GM12878 (cell line): ENCODE measurements around the gene NTM. TPM values are rescaled to one million over a fixed set of nuclear protein-coding genes. Genes with fewer than 3 reads are reported as not detected.

Experiments
- ATAC-seq: fragments of 200-7000 bp; cut with Tn5 transposase; 3 replicates; pipeline ENCODE4 v1.9.1; 2020; ENCODE audit warnings: mild to moderate bottlenecking, moderate library complexity
- BruUV-seq: library from RNA; stranded (reverse); fragments of 400-500 nt; replicated peaks from 2 replicates; lab custom pipeline; 2021; lab: Mats Ljungman, UMichigan
- CTCF ChIA-PET: fragments of 300-600 bp; sonication (Branson Sonifier 250); formaldehyde crosslinking; extraction: SDS; loops from one replicate; lab custom pipeline; 2021; ENCODE audit warnings: inconsistent platforms; lab: Yijun Ruan, JAX
- POLR2A ChIA-PET: fragments of 350-600 bp; formaldehyde crosslinking; extraction: SDS; loops from one replicate; lab custom pipeline; 2021; ENCODE audit warnings: inconsistent platforms; lab: Charles Lee
- RAD21 ChIA-PET: fragments of 300-600 bp; sonication (Branson Sonifier 250); formaldehyde crosslinking; loops from one replicate; lab custom pipeline; 2023; ENCODE audit warnings: antibody characterized with exemption; ENCODE audit not compliant: unreplicated experiment; lab: Charles Lee
- SMC1A ChIA-PET: fragments of 300-600 bp; sonication (Branson Sonifier 250); formaldehyde crosslinking; loops from one replicate; lab custom pipeline; 2023; ENCODE audit not compliant: unreplicated experiment, uncharacterized antibody; lab: Charles Lee
- DNase-seq: peaks from one replicate; pipeline ENCODE4 v3.0.0-alpha.2; 2011; ENCODE audit warnings: low read depth, low spot score
- FAIRE-seq: peaks from 3 replicates; lab custom pipeline; 2011; peaks lifted over from hg19 to GRCh38; lab: Jason Lieb, UNC
- H2AFZ ChIP-seq: 2 replicates; pipeline ENCODE4 v1.6.0; 2011; ENCODE audit warnings: low read depth, low read length, control low read depth; ENCODE audit not compliant: control insufficient read depth
- H3K27ac ChIP-seq: 2 replicates; pipeline ENCODE4 v1.5.1; 2011; ENCODE audit warnings: control low read depth; ENCODE audit not compliant: control insufficient read depth, insufficient read depth
- H3K27me3 ChIP-seq, 2 experiments: replicated peaks in 1 of 2; 2 replicates each; pipeline versions ENCODE4 v1.6.0 to v1.6.1; 2011; ENCODE audit warnings: low read length in 1 of 2; ENCODE audit not compliant: control insufficient read depth in 2 of 2, insufficient read depth in 2 of 2
- H3K36me3 ChIP-seq, 2 experiments: 2 replicates each; pipeline ENCODE4 v1.5.1; 2011; ENCODE audit warnings: low read length in 1 of 2; ENCODE audit not compliant: control insufficient read depth in 2 of 2, insufficient read depth in 2 of 2
- H3K4me1 ChIP-seq: 2 replicates; pipeline ENCODE4 v1.6.1; 2011; ENCODE audit warnings: mild to moderate bottlenecking, low read length, moderate library complexity, mixed read lengths; ENCODE audit not compliant: control insufficient read depth, insufficient read depth
- H3K4me2 ChIP-seq: 2 replicates; pipeline ENCODE4 v1.6.0; 2011; ENCODE audit warnings: control low read depth; ENCODE audit not compliant: control insufficient read depth, insufficient read depth
- H3K4me3 ChIP-seq: fragments of 200-600 bp; sonication (generic); 2 replicates; pipeline ENCODE4 v1.5.1; 2016
- H3K79me2 ChIP-seq: 2 replicates; pipeline ENCODE4 v1.6.0; 2011; ENCODE audit warnings: low read length; ENCODE audit not compliant: control insufficient read depth, insufficient read depth
- H3K9ac ChIP-seq: 2 replicates; pipeline ENCODE4 v1.8.0; 2011; ENCODE audit warnings: low read length, control low read depth, mixed read lengths; ENCODE audit not compliant: control insufficient read depth, insufficient read depth
- H3K9me3 ChIP-seq: replicated peaks from 3 replicates; pipeline ENCODE4 v1.5.1; 2011; ENCODE audit warnings: mild to moderate bottlenecking, low read length; ENCODE audit not compliant: control insufficient read depth, insufficient read depth
- H4K20me1 ChIP-seq: 2 replicates; pipeline ENCODE4 v1.6.0; 2011; ENCODE audit not compliant: control insufficient read depth, insufficient read depth
- MEF2B ChIP-seq: fragments of 450-650 bp; IDR thresholded peaks from 2 replicates; pipeline ENCODE4 v1.6.1; 2018; ENCODE audit warnings: mild to moderate bottlenecking, moderate library complexity; ENCODE audit not compliant: partially characterized antibody, poor library complexity, severe bottlenecking
- MYC ChIP-seq: IDR thresholded peaks from 2 replicates; pipeline ENCODE4 v1.6.1; 2011; ENCODE audit warnings: mild to moderate bottlenecking, low read length, moderate library complexity, inconsistent platforms; ENCODE audit not compliant: insufficient read depth, insufficient replicate concordance, insufficient read length, severe bottlenecking
- RAD21 ChIP-seq: IDR thresholded peaks from 2 replicates; pipeline ENCODE4 v1.6.1; 2011; ENCODE audit warnings: mild to moderate bottlenecking, low read depth, low read length, moderate library complexity; ENCODE audit not compliant: insufficient read depth
- SMC3 ChIP-seq: IDR thresholded peaks from 2 replicates; pipeline ENCODE4 v1.6.1; 2011; ENCODE audit warnings: low read length, improper control_type of control experiment, borderline replicate concordance
- SUZ12 ChIP-seq: fragments of 200-600 bp; sonication (generic); IDR thresholded peaks from one replicate; pipeline ENCODE4 v1.6.1; 2018; ENCODE audit warnings: antibody characterized with exemption, mild to moderate bottlenecking; ENCODE audit not compliant: unreplicated experiment
- WGBS: methylation state at CpG from one replicate; pipeline ENCODE4 v1.1.6; 2016; ENCODE audit warnings: low lambda C conversion rate; ENCODE audit not compliant: insufficient replicate concordance, insufficient coverage; ENCODE audit errors: missing lambda C conversion rate; 5-methylcytosine and 5-hydroxymethylcytosine counted together
- in situ Hi-C: fragments of 300-500 bp; cut with MboI; formaldehyde crosslinking; loops from 9 replicates; pipeline ENCODE4 v1.14.3; 2018; ENCODE audit warnings: mixed read lengths
- intact Hi-C: fragments of 100-400 bp; cut with micrococcal nuclease; formaldehyde crosslinking; loops from one replicate; pipeline ENCODE4 v1.14.2; 2022; ENCODE audit not compliant: unreplicated experiment
- polyA plus RNA-seq, 11 experiments: library from polyadenylated mRNA; depleted of rRNA in 4 of 11; unstranded in 6 of 11; stranded (reverse) in 5 of 11; fragments of >200 nt; fragmentation: Nextera tagmentation in 4 of 11; fragmentation: Illumina TruSeq in 1 of 11; extraction: Ambion mirVana in 4 of 11; extraction: Trizol in 1 of 11; gene quantifications; 1 replicate in 1 of 11; 2 replicates in 10 of 11; pipeline versions ENCODE4 v1.2.1 to v1.2.3, GENCODE V29; 2011 to 2016; ENCODE audit warnings: inconsistent platforms in 2 of 11, missing spikeins in 2 of 11, low read depth in 1 of 11
- total RNA-seq, 4 experiments: library from RNA; depleted of rRNA in 3 of 4; stranded (reverse); fragments of >200 nt in 3 of 4; fragmentation: Illumina TruSeq in 1 of 4; extraction: Trizol in 1 of 4; gene quantifications; 2 replicates each; pipeline versions ENCODE4 v1.2.1 to v1.2.3, GENCODE V29; 2013 to 2021
- TF ChIP-seq, protein P1 (sequence below): IDR thresholded peaks from 2 replicates; pipeline ENCODE4 v1.6.1; 2012; ENCODE audit warnings: low read depth, low read length, improper control_type of control experiment
- TF ChIP-seq, protein P2 (sequence below), 3 experiments: IDR thresholded peaks in 2 of 3; conservative IDR thresholded peaks in 1 of 3; 2 replicates each; pipeline ENCODE4 v1.5.1; 2011; ENCODE audit warnings: low read depth in 3 of 3, low read length in 3 of 3, mild to moderate bottlenecking in 3 of 3, control low read depth in 2 of 3, moderate library complexity in 2 of 3, inconsistent platforms in 1 of 3, mixed read lengths in 1 of 3; ENCODE audit not compliant: control insufficient read depth in 2 of 3, insufficient read depth in 1 of 3; ENCODE audit errors: extremely low read depth in 1 of 3
- TF ChIP-seq, protein P3 (sequence below): fragments of 450-650 bp; IDR thresholded peaks from 2 replicates; pipeline ENCODE4 v1.6.1; 2017; ENCODE audit warnings: mild to moderate bottlenecking, moderate library complexity

NTM gene
- total and polyA plus RNA-seq, 10 of the 15 experiments (the other 5 are each of a cell fraction or from before 2014, with no cell fraction given): not detected

- TF ChIP-seq SUZ12 (no peak), MYC (no peak)
Measured at GRCh38 chr11:132185726-132186592, 815.5 kb downstream of the NTM start (continued).

- WGBS: 27% methylated on average over 6 of the region's 6 CpGs
- no peak for FAIRE-seq
- Histone ChIP-seq H2AFZ (no peak overlapping the region), H4K20me1 (no peaks in the 10 kb centered on the region), H3K4me1 (no peaks in the 10 kb centered on the region), H3K9me3 (no peaks in the 10 kb centered on the region), H3K4me3 (no peak overlapping the region), H3K9ac (no peak overlapping the region), H3K27ac (no peak overlapping the region), H3K36me3 (no peaks in the 10 kb centered on the region), H3K27me3 (peaks cover 0 to 1% of the 10 kb centered on the region in 2 experiments; a peak in 2 of 4 replicates), H3K4me2 (no peak overlapping the region), H3K79me2 (no peaks in the 10 kb centered on the region)
- no peak for ATAC-seq
- intact Hi-C loops: loop anchor here (2.0 kb wide), 1 partner anchor 216 kb away; no protein-coding TSS in a partner anchor
- RAD21 ChIA-PET: no interaction called here
- POLR2A ChIA-PET: no interaction called here
- TF ChIP-seq, protein P1, sequence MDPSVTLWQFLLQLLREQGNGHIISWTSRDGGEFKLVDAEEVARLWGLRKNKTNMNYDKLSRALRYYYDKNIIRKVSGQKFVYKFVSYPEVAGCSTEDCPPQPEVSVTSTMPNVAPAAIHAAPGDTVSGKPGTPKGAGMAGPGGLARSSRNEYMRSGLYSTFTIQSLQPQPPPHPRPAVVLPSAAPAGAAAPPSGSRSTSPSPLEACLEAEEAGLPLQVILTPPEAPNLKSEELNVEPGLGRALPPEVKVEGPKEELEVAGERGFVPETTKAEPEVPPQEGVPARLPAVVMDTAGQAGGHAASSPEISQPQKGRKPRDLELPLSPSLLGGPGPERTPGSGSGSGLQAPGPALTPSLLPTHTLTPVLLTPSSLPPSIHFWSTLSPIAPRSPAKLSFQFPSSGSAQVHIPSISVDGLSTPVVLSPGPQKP: no peak
- 0 out of 2 replicates have a peak, but pooled peaks have one; percentile 19 for TF ChIP-seq RAD21
- peak; percentile 15; the same call in 1 of the 2 replicates for TF ChIP-seq SMC3
- TF ChIP-seq, protein P2, sequence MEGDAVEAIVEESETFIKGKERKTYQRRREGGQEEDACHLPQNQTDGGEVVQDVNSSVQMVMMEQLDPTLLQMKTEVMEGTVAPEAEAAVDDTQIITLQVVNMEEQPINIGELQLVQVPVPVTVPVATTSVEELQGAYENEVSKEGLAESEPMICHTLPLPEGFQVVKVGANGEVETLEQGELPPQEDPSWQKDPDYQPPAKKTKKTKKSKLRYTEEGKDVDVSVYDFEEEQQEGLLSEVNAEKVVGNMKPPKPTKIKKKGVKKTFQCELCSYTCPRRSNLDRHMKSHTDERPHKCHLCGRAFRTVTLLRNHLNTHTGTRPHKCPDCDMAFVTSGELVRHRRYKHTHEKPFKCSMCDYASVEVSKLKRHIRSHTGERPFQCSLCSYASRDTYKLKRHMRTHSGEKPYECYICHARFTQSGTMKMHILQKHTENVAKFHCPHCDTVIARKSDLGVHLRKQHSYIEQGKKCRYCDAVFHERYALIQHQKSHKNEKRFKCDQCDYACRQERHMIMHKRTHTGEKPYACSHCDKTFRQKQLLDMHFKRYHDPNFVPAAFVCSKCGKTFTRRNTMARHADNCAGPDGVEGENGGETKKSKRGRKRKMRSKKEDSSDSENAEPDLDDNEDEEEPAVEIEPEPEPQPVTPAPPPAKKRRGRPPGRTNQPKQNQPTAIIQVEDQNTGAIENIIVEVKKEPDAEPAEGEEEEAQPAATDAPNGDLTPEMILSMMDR (IDR thresholded peaks at IDR 0.05 in 2 of 3, conservative IDR thresholded peaks at IDR 0.05 in 1 of 3; ENCODE audit: control insufficient read depth in 2 of 3, extremely low read depth in 1 of 3, insufficient read depth in 1 of 3, low read depth in 3 of 3, low read length in 3 of 3): peak; percentile 20 to 48 (median 35); a peak in 5 of 6 replicates
- TF ChIP-seq, protein P3, sequence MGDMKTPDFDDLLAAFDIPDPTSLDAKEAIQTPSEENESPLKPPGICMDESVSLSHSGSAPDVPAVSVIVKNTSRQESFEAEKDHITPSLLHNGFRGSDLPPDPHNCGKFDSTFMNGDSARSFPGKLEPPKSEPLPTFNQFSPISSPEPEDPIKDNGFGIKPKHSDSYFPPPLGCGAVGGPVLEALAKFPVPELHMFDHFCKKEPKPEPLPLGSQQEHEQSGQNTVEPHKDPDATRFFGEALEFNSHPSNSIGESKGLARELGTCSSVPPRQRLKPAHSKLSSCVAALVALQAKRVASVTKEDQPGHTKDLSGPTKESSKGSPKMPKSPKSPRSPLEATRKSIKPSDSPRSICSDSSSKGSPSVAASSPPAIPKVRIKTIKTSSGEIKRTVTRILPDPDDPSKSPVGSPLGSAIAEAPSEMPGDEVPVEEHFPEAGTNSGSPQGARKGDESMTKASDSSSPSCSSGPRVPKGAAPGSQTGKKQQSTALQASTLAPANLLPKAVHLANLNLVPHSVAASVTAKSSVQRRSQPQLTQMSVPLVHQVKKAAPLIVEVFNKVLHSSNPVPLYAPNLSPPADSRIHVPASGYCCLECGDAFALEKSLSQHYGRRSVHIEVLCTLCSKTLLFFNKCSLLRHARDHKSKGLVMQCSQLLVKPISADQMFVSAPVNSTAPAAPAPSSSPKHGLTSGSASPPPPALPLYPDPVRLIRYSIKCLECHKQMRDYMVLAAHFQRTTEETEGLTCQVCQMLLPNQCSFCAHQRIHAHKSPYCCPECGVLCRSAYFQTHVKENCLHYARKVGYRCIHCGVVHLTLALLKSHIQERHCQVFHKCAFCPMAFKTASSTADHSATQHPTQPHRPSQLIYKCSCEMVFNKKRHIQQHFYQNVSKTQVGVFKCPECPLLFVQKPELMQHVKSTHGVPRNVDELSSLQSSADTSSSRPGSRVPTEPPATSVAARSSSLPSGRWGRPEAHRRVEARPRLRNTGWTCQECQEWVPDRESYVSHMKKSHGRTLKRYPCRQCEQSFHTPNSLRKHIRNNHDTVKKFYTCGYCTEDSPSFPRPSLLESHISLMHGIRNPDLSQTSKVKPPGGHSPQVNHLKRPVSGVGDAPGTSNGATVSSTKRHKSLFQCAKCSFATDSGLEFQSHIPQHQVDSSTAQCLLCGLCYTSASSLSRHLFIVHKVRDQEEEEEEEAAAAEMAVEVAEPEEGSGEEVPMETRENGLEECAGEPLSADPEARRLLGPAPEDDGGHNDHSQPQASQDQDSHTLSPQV: no peak
- no peak for TF ChIP-seq MEF2B
- in situ Hi-C loops: no loop called here
- no peak for DNase-seq
- BruUV-seq: no TSS peak
- CTCF ChIA-PET: interaction anchor here (0.6 kb wide), 1 partner anchor 66 kb away, joined by 3 read pairs; no protein-coding TSS in a partner anchor
- SMC1A ChIA-PET: no interaction called here
Measured at GRCh38 chr11:132186699-132187098, 816.3 kb downstream of the NTM start.
